Neural progenitor cell (in vitro differentiated cells): ENCODE data around the gene ZBTB20.

Experiments
- EZH2 ChIP-seq: fragments of 200-600 bp; sonication (generic); IDR thresholded peaks from 2 replicates; pipeline ENCODE4 v1.6.1; 2017; ENCODE audit warnings: antibody characterized with exemption, mild to moderate bottlenecking, moderate library complexity
- EZH2phosphoT487 ChIP-seq: fragments of 200-600 bp; sonication (generic); IDR thresholded peaks from 2 replicates; pipeline ENCODE4 v1.6.1; 2017; ENCODE audit warnings: antibody characterized with exemption
- TF ChIP-seq, protein P1 (sequence below): fragments of 200-600 bp; sonication (generic); IDR thresholded peaks from 2 replicates; pipeline ENCODE4 v1.5.1; 2017; ENCODE audit warnings: antibody characterized with exemption, mild to moderate bottlenecking

- TF ChIP-seq, protein P1, sequence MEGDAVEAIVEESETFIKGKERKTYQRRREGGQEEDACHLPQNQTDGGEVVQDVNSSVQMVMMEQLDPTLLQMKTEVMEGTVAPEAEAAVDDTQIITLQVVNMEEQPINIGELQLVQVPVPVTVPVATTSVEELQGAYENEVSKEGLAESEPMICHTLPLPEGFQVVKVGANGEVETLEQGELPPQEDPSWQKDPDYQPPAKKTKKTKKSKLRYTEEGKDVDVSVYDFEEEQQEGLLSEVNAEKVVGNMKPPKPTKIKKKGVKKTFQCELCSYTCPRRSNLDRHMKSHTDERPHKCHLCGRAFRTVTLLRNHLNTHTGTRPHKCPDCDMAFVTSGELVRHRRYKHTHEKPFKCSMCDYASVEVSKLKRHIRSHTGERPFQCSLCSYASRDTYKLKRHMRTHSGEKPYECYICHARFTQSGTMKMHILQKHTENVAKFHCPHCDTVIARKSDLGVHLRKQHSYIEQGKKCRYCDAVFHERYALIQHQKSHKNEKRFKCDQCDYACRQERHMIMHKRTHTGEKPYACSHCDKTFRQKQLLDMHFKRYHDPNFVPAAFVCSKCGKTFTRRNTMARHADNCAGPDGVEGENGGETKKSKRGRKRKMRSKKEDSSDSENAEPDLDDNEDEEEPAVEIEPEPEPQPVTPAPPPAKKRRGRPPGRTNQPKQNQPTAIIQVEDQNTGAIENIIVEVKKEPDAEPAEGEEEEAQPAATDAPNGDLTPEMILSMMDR, result no peak
- no peak for TF ChIP-seq EZH2
- TF ChIP-seq EZH2phosphoT487, result no peak
These were observed 108.3 kb downstream of the ZBTB20 start for GRCh38 chr3:115038817-115039216.
